Right ventricle myocardium inferior (tissue), 1 donor: Measurements from ENCODE around the gene F8. TPM values are rescaled to one million over a fixed set of nuclear protein-coding genes. Genes with fewer than 3 reads are reported as not detected.

Experiments
- ATAC-seq: fragments of 200-7000 bp; cut with Tn5 transposase; one replicate; pipeline ENCODE4 v1.9.1; 2020; ENCODE audit warnings: mild to moderate bottlenecking, moderate library complexity
- DNase-seq: peaks from one replicate; pipeline ENCODE4 v3.0.0; 2021; ENCODE audit errors: missing footprints
- intact Hi-C: fragments of 100-400 bp; cut with DNase I; formaldehyde crosslinking; loops from one replicate; pipeline ENCODE4 v1.11.0; 2022
- microRNA-seq: library from miRNA; unstranded; fragments of <30 nt; microRNA quantifications from one replicate; pipeline ENCODE4 v1.2.0, GENCODE V29; 2020
- total RNA-seq: library from RNA; stranded (reverse); fragmentation: NEBNext Ultra II Directional; extraction: Animal tissue kit (Norgen Biotek cat#: 25700); gene quantifications from one replicate; pipeline ENCODE4 v1.2.1, GENCODE V29; 2021
- donor health status: DM: no; HTN: yes; CAD: no; lungs with severe emphysema.

F8 gene
- total RNA-seq, 1 donor from 2014 or later: 53.7 TPM

DNA sequence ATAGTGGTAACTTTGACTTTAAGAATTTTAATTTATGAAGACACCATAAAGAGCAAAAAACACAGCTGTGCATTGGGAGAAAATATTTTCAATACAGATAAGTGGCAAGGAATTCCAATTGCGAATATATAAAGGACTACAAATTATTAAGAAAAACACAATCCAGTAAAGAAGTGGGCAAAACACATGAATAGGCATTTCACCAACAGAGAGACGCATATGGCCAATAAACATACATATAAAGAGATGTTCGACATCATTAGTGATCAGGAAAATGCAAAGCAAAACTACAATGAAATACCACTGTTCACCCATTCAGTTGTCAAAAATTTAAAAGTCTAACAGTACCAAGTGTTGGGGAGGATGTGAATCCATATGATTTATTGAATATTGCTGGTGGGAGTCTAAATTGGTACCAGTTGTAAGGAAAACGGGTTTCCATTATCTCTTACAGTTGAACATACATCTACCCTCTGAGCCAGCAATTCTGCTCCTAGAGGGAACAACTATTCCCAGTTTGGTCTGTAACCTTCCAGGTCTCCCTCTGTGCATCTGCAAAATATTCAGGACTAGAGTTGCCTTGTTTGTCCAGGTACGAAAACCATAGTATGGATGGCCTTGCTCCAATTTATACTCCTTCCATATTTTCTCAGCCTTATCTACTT, 215.6 kb downstream of the F8 start:
- ATAC-seq (no peak), DNase-seq (no peak)
- intact Hi-C loops: no loop called here

DNA sequence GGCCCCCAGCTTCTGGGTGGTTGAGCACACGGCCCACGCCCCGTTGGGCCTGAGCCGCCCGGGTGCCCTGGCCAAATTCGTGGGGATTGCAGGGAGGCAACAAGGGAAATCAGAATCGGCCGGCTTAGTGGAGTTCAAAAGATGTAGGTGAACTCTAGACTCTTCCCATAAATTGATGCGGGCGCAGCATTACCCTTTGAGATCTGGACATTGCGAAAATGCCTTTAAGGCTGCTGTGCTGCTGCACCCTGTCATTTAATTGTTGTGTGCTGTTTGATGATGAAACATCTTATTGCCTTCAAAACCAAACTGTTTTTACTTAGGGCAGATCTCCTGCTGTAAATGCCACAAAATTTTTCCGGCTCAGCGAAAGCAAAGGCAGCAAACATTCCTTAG, 216.8 kb downstream of the F8 start:
- no peak for DNase-seq
- peak; percentile 39 for ATAC-seq

DNA sequence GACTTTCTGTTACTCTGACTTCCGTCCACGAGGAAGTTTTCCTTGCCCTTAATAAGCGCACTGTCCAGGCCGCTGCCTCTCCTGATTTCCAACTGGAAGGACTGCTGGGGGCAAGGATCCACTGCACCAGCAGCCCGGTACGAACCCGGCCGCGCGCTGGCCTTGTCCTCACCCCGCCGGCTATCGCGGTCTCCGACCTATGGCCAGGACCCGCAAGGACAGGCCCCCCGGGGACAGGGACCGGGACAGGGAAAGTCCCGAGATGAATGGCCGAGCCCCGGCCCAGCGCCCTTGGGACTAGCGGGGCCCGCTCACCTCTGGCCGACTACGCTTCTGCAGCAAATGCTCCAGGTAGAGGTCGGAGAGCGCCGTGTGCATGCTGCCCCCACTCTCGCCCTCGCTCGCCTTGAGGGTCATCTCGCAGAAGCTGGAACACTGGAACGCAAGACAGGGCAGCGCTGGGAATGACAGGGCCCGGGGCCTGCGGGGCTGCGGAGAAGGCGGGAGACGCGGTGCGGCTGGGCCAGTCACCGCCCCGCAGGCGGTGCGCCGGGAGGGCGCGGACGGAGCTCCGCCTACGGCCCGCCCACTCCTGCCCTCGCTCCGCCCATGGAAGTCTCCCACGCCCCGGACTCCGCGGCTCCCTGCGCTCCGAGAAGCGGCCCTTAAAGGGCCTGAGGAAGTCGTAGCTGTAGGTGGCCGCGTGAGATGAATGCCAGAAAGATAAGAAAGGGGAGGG, 217.4 kb downstream of the F8 start, which contains the start of gene MPP1:
Gene MPP1 (minus strand): TSS at position 529 of the 739 bp plus-strand sequence. CDS start 112 bp downstream, at position 417.
- ATAC-seq: peak; percentile 99
- intact Hi-C loops: no loop called here

More for the DNA sequence above, 216.8 kb downstream of the F8 start:
- intact Hi-C loops: no loop called here

DNA sequence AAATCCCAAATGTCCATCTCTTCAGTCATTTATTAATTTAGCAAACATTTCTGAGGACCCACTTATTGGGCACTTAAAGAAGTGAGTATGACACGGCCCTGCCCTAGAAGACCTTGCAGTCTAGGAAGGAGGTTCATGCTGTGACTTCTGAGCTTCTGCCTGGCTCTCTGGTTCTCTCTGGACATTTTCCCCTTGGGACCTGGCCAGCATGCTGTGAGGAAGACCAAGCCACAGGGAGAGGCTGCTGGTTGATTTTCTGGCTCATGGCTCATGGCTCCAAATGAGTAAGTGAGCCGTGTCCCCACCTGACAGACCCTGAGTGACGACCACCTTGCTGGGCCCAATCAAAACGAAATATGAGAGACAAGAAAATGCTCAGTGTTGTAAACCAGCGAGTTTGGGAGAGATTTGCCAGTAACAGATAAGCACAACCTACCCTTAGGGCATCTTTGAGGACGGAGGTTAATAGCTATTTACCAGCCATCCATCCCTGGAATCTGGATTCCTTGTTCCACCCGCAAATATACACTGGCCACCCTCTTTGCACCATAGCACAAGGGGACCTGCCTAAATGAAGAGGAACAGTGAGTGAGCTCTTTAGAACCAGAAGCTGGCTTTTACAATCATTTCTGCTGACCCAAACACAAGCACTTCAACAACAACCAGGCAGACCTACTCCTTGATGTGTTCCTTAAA, 218.1 kb downstream of the F8 start:
- ATAC-seq: peak; percentile 4
- intact Hi-C loops: no loop called here
- DNase-seq: no peak

More for the DNA sequence above, 217.4 kb downstream of the F8 start, which contains the start of gene MPP1:
- DNase-seq: peak; percentile 85

DNA sequence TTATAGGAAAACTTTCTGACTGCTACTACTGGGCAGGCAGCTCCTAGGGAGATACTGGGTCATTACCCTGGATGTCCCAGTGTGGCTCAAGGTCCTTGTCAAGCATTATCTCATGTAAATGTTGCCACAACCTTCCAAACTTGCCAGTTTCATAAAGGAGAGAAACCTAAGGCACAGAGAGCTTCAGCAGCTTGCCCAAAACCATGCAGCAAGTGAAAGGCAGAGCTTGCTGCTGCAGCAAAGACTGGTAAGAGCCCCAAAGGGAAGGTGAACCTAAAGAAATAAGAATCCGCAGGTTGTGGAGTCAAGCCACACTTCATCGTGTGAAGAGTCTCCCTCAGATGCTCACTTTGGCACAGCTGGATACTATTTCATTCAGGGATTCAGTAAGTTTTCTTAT, 219.6 kb downstream of the F8 start:
- DNase-seq: no peak
- intact Hi-C loops: no loop called here
- ATAC-seq: no peak

- intact Hi-C loops: no loop called here
- DNase-seq (no peak), ATAC-seq (no peak)
Observed at GRCh38 chrX:154800478-154801210, 221.9 kb downstream of the F8 start.

DNA sequence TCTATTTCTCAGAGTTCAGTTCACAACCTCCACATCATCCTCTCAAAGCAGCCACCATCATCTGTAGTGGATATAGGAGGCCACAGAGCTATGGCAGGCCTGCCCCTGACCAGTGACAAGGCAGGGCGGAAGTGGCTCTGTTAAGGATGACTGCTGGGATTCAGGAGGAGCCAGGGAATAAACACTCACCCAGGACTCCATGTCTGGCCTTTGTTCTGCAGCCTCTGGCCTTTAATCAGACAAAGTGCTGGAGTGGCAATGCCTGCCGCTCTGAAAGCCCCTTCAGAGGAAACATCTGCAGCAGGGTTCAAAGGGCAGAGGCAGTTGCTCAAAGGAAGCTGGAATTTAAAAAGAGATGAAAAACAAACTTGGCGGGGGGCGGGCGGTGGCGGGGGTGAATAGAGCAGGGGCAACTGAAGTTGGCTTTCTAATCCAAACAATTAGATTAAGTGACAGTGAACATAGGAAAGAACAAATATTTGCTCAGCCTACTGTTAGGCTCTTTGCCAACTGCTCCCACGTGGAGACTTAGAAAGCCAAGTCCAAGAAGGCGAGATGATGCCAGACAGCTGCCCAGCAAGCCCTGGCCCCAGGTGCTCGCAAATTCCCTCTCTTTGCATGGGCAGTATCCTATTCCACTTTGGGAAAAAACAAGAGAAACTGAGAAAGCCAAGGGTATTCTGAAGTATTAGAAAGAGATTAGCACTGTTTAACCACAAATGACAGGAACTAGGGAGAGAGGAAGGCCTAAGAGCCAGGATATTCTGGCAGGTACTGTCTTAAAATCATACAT, 222.8 kb downstream of the F8 start:
- no peak for ATAC-seq
- no peak for DNase-seq
- intact Hi-C loops: no loop called here

- intact Hi-C loops: no loop called here
- DNase-seq (no peak), ATAC-seq (no peak)
Observed at GRCh38 chrX:154797006-154797405, 225.5 kb downstream of the F8 start.

DNA sequence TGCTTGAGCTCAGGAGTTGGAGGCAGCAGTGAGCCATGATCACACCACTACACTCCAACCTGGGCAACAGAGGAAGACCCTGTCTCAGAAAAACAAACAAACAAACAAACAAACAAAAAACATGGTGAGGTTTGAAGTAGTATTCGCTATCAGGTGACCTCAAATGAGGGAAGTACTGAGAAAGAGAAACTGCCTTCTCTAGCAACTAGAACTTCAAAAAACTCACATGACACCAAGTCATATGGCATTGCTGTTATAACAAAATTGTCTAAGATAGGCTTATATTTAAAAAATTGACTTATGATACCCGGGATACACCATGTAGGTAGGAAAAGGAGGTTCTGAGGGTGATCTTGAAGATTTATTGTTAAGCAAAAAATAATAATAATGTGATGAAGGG, 227.5 kb downstream of the F8 start:
- intact Hi-C loops: no loop called here
- DNase-seq (no peak), ATAC-seq (no peak)

- intact Hi-C loops: no loop called here
- no peak for ATAC-seq
- DNase-seq: no peak
Observed at GRCh38 chrX:154793084-154793795, 229.3 kb downstream of the F8 start.

DNA sequence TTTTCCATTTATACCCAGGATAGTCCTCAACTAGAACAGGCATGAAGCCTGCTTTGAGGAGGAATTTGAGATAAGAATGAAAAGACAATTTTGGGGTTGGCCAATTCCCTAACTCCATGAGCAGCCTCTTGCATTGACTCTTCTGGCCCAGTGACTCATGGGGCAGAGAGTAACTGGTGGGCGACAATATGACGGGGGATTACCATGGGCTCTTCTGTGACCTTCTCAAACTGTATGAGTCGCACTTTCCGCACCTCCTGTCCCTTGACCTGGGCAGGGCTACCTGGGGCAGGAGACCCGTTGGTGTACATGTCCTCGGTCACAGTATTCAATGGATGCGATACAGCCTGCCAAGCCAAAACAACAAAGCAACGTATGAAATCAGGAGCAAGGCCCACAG, 230.6 kb downstream of the F8 start:
- DNase-seq (no peak), ATAC-seq (no peak)
- intact Hi-C loops: no loop called here

GRCh38 chrX:154791467-154791866, 231.1 kb downstream of the F8 start:
- ATAC-seq (no peak), DNase-seq (no peak)
- intact Hi-C loops: no loop called here

Small RNA genes within 50 kb of the gene (microRNA-seq; reads per million reads assigned to microRNA genes)
- not detected for gene MIR1184-1

Other genes starting within 250 kb of the F8 start
- gene MPP1, start 217.2 kb downstream of the F8 start, total RNA-seq: 40.7 TPM
- gene SMIM9, start 188.1 kb downstream of the F8 start, total RNA-seq: not detected
- 33.1 TPM for gene F8A1, start 136.4 kb downstream of the F8 start, total RNA-seq
- gene FUNDC2, start 4.1 kb upstream of the F8 start, total RNA-seq: 403 TPM
- gene CMC4, start 48.4 kb upstream of the F8 start, total RNA-seq: 27.7 TPM
- gene MTCP1, start 48.4 kb upstream of the F8 start, total RNA-seq: 54.5 TPM
- 16.5 TPM for gene BRCC3, start 48.8 kb upstream of the F8 start, total RNA-seq
- 74.8 TPM for gene VBP1, start 193.7 kb upstream of the F8 start, total RNA-seq
- 0.22 TPM for gene RAB39B, start 241.8 kb upstream of the F8 start, total RNA-seq